Sciatic nerve (tissue), 2 donors: ENCODE results near the gene TMEM127. TPM values are rescaled to one million over a fixed set of nuclear protein-coding genes. Genes with fewer than 3 reads are reported as not detected.
A peak's percentile ranks its signal among the peaks of the same experiment; 100 is the strongest.
"Not testable (repeated sequence)": the region's sequence is repeated elsewhere in the genome, so short reads cannot be mapped to it uniquely, and the experiment has no call there.

Experiments
- ATAC-seq: fragments of 200-7000 bp; cut with Tn5 transposase; one replicate; pipeline ENCODE4 v1.9.1; 2020; ENCODE audit warnings: mild to moderate bottlenecking, moderate library complexity
- DNase-seq: peaks from one replicate; pipeline ENCODE4 v3.0.0-alpha.2; 2020; ENCODE audit warnings: low spot score
- intact Hi-C: fragments of 100-400 bp; cut with DNase I; formaldehyde crosslinking; loops from one replicate; pipeline ENCODE4 v1.14.2; 2022
- total RNA-seq: library from RNA; stranded (reverse); fragmentation: NEBNext Ultra II Directional; extraction: Animal tissue kit (Norgen Biotek cat#: 25700); gene quantifications from one replicate; pipeline ENCODE4 v1.2.1, GENCODE V29; 2021
- donor health status: DM: no; HTN: no; CAD: no.
- donor health status: DM: no; HTN: no; CAD: no.

Gene TMEM127
- total RNA-seq, 1 donor from 2014 or later, result 33.5 TPM

GRCh38 chr2:96265349-96265839 lies 403 bp downstream of the TMEM127 start:
- no peak for ATAC-seq
- intact Hi-C loops, result no loop called here
- peak; percentile 79 for DNase-seq

- DNase-seq, result no peak
Observed at GRCh38 chr2:96264656-96265348, 995 bp downstream of the TMEM127 start.

GRCh38 chr2:96264086-96264485 lies 1.7 kb downstream of the TMEM127 start:
- intact Hi-C loops, result no loop called here
- ATAC-seq, result no peak
- DNase-seq, result no peak

More at GRCh38 chr2:96264656-96265348, 995 bp downstream of the TMEM127 start:
- no peak for ATAC-seq
- intact Hi-C loops, result no loop called here

- intact Hi-C loops, result no loop called here
- DNase-seq (no peak), ATAC-seq (no peak)
Observed at GRCh38 chr2:96262306-96262705, 3.5 kb downstream of the TMEM127 start.

GRCh38 chr2:96261328-96262003 lies 4.3 kb downstream of the TMEM127 start:
- intact Hi-C loops, result no loop called here
- no peak for DNase-seq
- no peak for ATAC-seq

- ATAC-seq (peak; percentile 76), DNase-seq (no peak)
- intact Hi-C loops, result no loop called here
Observed at GRCh38 chr2:96260387-96261260, 5.2 kb downstream of the TMEM127 start.

- ATAC-seq (no peak), DNase-seq (no peak)
- intact Hi-C loops, result no loop called here
Observed at GRCh38 chr2:96259497-96259921, 6.3 kb downstream of the TMEM127 start.

GRCh38 chr2:96258166-96259022 lies 7.4 kb downstream of the TMEM127 start:
- intact Hi-C loops, result no loop called here
- no peak for DNase-seq
- no peak for ATAC-seq

GRCh38 chr2:96257744-96258143 lies 8.1 kb downstream of the TMEM127 start:
- peak; percentile 32 for ATAC-seq
- DNase-seq, intact Hi-C loops: not testable (repeated sequence)

- DNase-seq (no peak), ATAC-seq (no peak)
- intact Hi-C loops, result no loop called here
Observed at GRCh38 chr2:96256611-96257113, 9.1 kb downstream of the TMEM127 start.

GRCh38 chr2:96254571-96254970 lies 11.2 kb downstream of the TMEM127 start:
- intact Hi-C loops, result no loop called here
- no peak for DNase-seq
- ATAC-seq, result no peak

- no peak for ATAC-seq
- intact Hi-C loops, result no loop called here
- DNase-seq, result no peak
Observed at GRCh38 chr2:96253006-96253405, 12.8 kb downstream of the TMEM127 start.

GRCh38 chr2:96252526-96252925 lies 13.3 kb downstream of the TMEM127 start:
- intact Hi-C loops, result no loop called here
- DNase-seq, result no peak
- ATAC-seq, result no peak

- ATAC-seq (peak; percentile 58), DNase-seq (no peak)
- intact Hi-C loops, result no loop called here
Observed at GRCh38 chr2:96251721-96252292, 14.0 kb downstream of the TMEM127 start.

GRCh38 chr2:96250188-96250587 lies 15.6 kb downstream of the TMEM127 start:
- no peak for ATAC-seq
- intact Hi-C loops, result no loop called here
- no peak for DNase-seq

GRCh38 chr2:96249654-96250053 lies 16.1 kb downstream of the TMEM127 start:
- no peak for DNase-seq
- intact Hi-C loops, result no loop called here
- peak; percentile 82 for ATAC-seq

- no peak for DNase-seq
- ATAC-seq, result no peak
- intact Hi-C loops, result no loop called here
Observed at GRCh38 chr2:96248624-96249023, 17.2 kb downstream of the TMEM127 start.

GRCh38 chr2:96247896-96248295 lies 17.9 kb downstream of the TMEM127 start:
- DNase-seq, result no peak
- intact Hi-C loops, result no loop called here
- ATAC-seq, result no peak
